ENCODE measurements around the gene FLNC. TPM values are rescaled to one million over a fixed set of nuclear protein-coding genes. Genes with fewer than 3 reads are reported as not detected.

The FLNC gene
- total and polyA plus RNA-seq, 9 of the 15 experiments (the other 6 are each of a cell fraction or from before 2014, with no cell fraction given): 0.90 to 155 (median 28.8) TPM

GRCh38 chr7:128794436-128794835, 35.8 kb upstream of the FLNC start:
- DNase-seq (ENCODE audit: extremely low read depth in 1 of 4, low spot score in 3 of 4) (no peak), ATAC-seq (no peak), FAIRE-seq (no peak)
- H3K4me1 ChIP-seq (replicated peaks in 1 of 2; ENCODE audit: control insufficient read depth in 2 of 2, insufficient read depth in 2 of 2, low read length in 2 of 2): peaks cover 18 to 41% of the 10 kb centered on the region in 2 experiments
- H3K4me2 ChIP-seq (ENCODE audit: insufficient read depth, low read length): no peak overlapping the region
- no peak overlapping the region for H2AFZ ChIP-seq (ENCODE audit: low read depth, low read length)
- H3K36me3 ChIP-seq (ENCODE audit: control insufficient read depth, insufficient read depth, low read length): peaks cover 17% of the 10 kb centered on the region; the same call in 2 of the 3 replicates
- CTCF ChIA-PET (ENCODE audit: low intra/inter-chr PET ratio): interaction anchor here (1.5 kb wide), 1 partner anchor 86 kb away, joined by 3 read pairs; no protein-coding TSS in a partner anchor
- intact Hi-C loops (cut with micrococcal nuclease): loop anchor here (5.0 kb wide), 1 partner anchor 88 kb away; no protein-coding TSS in a partner anchor
- H3K79me2 ChIP-seq (ENCODE audit: control insufficient read depth, insufficient read depth, low read length): peaks cover 9% of the 10 kb centered on the region; the same call in 2 of the 3 replicates
- in situ Hi-C loops (cut with MboI): no loop called here
- H4K20me1 ChIP-seq (replicated peaks; ENCODE audit: control insufficient read depth, insufficient read depth, low read length): no peaks in the 10 kb centered on the region
- H3K9ac ChIP-seq (ENCODE audit: insufficient read depth in 1 of 2, low read depth in 2 of 2, low read length in 2 of 2): peak overlapping the region in 1 of 2 experiments; percentile 56; a peak in 1 of 4 replicates
- 84% methylated on average over 8 of the region's 8 CpGs for WGBS (ENCODE audit: insufficient coverage, low coverage, missing lambda C conversion rate)
- TF ChIP-seq CBX3 (IDR thresholded peaks at IDR 0.05; ENCODE audit: borderline replicate concordance in 1 of 2, low read length in 2 of 2) (no peak), KLF10 (CRISPR knock-in tag; IDR thresholded peaks at IDR 0.05) (no peak), COPS2 (conservative IDR thresholded peaks at IDR 0.05) (no peak), RBFOX2 (IDR thresholded peaks at IDR 0.05; ENCODE audit: low read depth, low read length) (0 out of 2 replicates have a peak, but pooled peaks have one; percentile 29), HBP1 (CRISPR knock-in tag; IDR thresholded peaks at IDR 0.05) (no peak)
- H3K4me3 ChIP-seq: no peak overlapping the region
- H3K9me1 ChIP-seq (ENCODE audit: control insufficient read depth, insufficient read depth, low read length): no peaks in the 10 kb centered on the region
- no peaks in the 10 kb centered on the region for H3K27me3 ChIP-seq (ENCODE audit: control insufficient read depth in 2 of 2, insufficient read depth in 2 of 2, low read length in 2 of 2)
- no peaks in the 10 kb centered on the region for H3K9me3 ChIP-seq (replicated peaks; ENCODE audit: control insufficient read depth, insufficient read depth, low read depth, low read length)
- BruUV-seq (replicated peaks): no TSS peak
- H3K27ac ChIP-seq (ENCODE audit: extremely low read depth, low read depth, low read length): no peak overlapping the region
- POLR2A ChIA-PET: interaction anchor here (0.6 to 2.0 kb wide), 8 partner anchors 9 to 69 kb away, joined by 3 to 7 read pairs (median 4); no protein-coding TSS in a partner anchor
